GM19324 (cell line): Measurements from ENCODE around the gene FBXL16.
"Not testable (repeated sequence)": the region's sequence is repeated elsewhere in the genome, so short reads cannot be mapped to it uniquely, and the experiment has no call there.

ENCODE experiments used
- ATAC-seq: cut with Tn5 transposase; IDR thresholded peaks from one replicate; pipeline ENCODE4 v1.9.1; 2021; ENCODE audit warnings: mild to moderate bottlenecking, moderate library complexity; ENCODE audit not compliant: unreplicated experiment, low FRiP score

FBXL16 gene

DNA sequence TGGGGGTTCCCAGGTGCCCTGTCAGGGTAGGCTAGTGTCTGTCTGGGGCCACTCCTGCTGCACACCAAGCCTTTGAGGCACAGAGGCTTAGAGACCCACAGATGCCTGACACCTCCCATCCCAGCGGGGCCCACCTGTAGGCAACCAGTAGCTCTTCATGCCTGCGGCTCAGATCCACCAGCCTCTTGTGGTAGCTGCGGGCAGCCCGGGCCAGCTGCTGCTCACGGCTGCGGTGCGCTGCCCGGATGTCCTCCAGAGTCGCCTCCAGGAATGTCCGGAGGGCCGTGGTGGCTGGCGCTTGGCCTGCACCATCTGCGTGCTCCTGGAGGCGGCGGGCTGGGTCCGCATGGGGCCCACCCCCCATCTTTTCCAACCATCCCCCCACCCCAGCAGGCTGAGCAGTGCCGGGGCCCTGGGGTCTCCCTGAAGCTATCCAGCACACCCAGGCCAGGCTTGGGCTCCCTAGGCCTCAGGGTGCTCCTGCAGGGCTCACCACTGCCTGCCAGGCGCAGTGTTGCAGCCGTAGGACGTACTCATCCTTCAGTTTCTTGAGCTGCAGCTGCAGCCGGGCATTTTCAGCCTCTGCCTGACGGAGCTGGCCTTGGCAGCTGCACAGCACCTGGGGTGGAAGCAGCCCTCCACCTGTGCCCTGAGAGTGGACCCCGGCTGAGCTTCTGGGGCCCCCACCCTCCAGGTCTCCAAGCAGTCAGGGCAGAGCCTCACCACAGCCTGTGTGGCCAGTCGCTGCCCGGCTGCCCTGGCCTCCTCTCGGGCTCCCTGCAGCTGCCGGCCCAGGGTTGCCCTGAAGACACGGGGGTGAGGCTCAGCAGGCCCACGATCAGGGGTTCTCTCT is 18.8 kb upstream of the FBXL16 start:
- ATAC-seq: no peak

DNA sequence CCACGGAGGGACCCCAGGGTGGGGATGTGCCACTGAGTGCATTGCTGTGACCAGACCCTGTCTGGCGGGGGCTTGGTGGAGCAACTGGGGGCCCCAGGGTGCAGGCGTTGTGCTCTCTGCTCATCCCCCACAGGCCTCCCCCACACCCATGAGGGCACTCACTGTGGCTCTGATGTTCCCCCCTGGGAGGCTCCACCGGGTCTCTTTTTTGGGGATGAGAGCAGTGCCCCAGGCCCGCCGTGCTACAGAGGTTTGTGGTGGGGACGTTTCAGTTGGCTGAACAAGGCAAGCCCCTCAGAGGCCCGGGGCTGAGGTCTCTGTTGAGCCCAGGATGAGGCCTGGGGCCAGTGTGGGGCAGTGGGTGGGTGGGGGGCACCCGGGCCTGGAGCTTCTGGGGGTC is 18.1 kb upstream of the FBXL16 start:
- ATAC-seq: no peak

DNA sequence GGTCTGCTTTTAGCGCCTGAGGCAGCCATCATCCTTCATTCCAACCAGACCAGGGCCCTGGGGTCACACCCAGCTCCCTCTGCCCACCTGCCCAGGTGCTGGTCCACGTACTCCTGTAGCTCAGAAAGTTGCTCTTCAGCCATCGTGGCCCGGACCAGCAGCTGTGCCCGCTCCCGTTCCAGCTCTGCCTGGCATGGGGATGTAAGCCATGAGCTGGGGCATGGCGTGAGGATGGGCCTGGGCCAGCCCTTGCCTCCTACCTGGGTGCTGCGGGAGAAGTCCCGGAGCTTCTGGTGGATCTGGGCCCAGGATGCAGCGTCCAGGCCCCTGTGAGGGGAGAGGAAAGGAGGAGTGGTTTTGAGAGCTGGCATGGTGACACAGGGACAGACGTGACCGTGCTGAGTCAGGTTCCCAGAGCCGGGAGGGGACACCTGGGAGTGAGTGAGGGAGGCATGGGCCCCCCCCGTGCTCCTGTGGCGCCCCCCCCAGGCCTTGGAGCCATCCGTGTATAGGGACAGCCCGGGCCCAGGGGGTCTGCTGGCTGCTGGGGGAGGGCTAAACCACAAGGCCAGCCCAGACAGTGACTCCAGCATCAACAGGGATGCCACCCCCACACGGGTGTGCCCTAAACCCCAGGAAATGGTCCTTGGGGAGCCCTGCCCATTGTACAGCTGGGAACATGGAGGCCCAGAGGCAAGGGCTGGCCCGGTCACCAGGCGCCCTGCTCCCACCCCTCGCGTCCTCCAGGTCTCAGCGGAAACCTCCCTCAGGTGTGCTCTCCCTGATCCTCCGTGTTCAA is 17.4 kb upstream of the FBXL16 start:
- no peak for ATAC-seq

DNA sequence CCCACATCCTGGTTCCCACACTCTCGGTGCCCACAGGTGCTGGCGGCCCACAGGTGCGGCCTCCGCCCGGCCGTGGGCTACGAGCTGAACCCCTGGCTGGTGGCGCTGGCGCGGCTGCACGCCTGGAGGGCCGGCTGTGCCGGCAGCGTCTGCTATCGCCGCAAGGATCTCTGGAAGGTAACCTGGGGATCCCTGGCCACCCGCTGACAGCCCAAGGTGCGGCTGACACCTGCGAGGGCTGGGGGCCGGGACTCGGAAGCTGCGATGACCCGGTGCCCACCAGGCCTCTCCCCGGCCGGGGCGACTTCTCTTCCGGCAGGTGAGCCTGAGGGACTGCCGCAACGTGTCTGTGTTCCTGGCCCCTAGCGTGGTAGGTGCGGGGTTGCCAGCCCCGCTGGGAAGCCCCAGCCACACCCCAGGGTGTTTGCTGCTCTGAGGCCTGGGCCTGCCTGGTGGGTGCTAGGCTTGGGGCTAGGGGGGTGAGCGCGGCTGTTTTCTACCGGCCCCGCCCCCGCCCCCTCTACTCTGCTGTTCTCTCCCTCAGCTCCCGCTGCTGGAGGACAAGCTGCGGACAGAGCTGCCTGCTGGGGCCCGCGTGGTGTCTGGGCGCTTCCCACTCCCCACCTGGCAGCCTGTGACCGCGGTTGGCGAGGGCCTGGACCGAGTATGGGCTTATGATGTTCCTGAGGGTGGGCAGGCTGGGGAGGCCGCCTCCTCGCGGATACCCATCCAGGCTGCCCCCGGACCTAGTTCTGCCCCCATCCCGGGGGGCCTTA is 16.4 kb upstream of the FBXL16 start:
- ATAC-seq: no peak

DNA sequence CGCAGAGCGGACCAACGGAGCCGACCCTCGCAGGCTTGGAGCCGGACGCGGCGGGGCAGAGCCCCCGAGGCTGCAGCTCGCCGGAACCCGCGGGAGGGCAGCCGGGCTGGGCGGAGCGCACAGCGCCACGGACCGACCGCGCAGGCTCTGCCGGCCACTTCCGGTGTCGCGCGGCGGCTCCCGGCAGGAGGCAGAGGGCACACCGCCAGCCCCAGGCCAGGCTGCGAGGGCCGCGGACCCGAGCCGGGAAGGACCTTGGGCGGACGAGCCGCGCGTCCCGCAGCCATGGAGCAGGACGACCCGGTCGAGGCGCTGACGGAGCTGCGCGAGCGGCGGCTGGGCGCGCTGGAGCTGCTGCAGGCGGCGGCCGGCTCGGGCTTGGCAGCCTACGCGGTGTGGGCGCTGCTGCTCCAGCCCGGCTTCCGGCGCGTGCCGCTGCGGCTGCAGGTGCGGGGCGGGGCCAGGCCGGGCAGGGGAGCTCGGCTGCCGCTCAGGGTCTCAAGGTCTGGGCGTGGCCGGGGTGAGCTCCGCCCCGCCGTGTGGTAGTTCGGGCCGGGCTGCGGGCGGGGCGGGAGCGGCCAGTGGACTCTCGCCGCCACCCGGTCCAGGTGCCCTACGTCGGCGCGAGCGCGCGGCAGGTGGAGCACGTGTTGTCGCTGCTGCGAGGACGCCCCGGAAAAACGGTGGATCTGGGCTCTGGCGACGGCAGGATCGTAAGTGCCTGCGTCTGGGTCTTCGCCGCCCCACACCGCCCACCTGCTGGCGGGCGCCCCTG is 15.6 kb upstream of the FBXL16 start, which contains the start of gene ANTKMT:
Gene ANTKMT (plus strand): TSS at position 157 of the 775 bp plus-strand sequence. CDS start 129 bp downstream, at position 286.
- peak; percentile 74 for ATAC-seq

DNA sequence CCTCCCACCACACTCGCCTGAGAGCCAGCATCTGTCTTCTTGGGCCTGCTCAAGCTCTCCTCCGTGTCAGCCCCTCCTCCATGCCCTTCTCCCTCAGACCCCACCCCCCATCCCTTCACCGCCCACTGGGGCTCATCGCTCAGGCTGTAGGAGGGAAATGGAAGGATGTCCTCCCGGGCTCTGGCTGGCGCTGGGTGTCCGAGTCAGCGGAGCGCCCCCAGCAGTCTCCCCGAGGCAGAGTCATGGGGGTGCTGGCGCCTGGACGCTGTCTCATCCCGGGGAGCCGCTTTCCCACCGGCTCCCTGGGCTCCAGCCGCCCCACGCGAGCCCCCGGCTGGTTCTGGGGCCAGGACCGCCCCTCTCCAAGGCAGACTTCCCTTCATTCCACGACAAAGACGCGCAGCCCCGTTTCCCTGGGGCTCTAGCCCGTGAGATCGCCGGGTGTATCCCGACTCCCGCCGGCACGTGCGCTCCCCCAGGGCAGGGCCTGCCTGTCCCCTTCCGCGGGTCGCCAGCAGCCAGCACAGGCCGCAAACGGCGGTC is 14.9 kb upstream of the FBXL16 start:
- ATAC-seq: peak; percentile 18

DNA sequence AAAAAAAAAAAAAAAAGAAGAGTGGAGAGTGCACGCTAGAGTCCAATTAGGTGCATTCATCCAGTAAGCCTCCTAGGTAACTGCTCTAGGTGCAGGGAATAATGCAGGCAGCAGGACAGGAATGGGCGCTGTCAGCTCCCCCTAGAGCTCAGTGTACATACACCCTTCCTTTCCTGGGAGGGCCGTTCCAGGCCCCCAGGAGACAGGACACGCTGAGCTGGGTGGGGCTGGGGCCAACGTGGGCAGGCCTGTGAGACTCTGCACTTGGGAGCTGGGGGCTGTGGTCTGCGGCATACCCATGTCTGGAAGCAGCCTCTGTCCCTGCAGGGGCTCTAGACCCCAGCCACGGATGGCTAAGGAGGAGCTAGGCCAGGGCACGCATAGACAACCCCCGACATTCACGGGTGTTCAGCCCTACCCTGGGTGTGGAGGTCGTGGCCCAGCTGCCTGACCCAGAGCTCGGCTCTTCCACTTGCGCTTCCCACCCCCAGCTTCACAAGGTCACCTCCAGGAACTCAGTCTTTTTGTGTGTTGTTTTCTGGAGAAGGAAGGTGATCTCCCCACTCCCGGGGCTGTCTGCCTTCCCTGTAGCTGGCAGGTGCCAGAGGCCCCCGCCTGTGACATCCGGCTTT is 14.3 kb upstream of the FBXL16 start:
- ATAC-seq: no peak

DNA sequence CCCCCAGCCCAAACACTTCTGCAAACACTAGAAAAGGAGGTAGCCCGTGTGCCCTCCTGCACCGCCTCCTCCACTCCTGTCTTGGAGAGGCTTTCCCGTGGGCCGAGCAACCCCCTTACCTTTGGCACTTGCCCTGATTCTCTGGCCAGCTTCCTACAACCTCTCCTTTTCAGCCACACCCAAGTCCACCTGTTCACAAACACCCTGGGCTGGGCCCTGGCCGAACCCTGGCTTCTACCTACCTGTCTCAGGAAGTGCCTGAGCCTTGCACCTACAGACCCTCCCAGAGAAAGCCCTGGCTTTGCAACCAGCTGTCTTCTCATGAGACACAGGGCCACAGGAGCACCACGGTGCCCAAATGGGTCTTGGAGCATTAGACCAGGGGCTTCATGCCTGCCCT is 13.3 kb upstream of the FBXL16 start:
- no peak for ATAC-seq

DNA sequence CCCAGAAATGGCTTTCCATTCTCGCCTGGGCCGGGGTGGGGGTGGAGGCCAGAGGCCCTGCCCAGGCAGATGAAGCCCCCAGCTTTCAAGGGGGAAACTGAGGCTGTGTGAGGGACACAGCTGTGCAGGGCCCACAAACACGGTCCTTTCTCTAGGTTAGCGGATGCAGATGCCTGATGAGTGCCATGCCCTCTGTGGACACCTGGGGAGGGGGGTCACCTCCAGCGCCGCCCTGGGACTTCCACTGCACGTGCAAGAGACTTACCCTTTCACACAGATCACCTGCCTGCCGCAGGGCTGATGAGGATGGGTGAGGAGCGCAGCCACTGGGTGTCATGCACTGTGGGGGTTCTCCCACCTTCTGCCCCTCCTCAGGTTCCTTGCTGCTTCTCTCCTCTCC is 12.8 kb upstream of the FBXL16 start:
- ATAC-seq: no peak

DNA sequence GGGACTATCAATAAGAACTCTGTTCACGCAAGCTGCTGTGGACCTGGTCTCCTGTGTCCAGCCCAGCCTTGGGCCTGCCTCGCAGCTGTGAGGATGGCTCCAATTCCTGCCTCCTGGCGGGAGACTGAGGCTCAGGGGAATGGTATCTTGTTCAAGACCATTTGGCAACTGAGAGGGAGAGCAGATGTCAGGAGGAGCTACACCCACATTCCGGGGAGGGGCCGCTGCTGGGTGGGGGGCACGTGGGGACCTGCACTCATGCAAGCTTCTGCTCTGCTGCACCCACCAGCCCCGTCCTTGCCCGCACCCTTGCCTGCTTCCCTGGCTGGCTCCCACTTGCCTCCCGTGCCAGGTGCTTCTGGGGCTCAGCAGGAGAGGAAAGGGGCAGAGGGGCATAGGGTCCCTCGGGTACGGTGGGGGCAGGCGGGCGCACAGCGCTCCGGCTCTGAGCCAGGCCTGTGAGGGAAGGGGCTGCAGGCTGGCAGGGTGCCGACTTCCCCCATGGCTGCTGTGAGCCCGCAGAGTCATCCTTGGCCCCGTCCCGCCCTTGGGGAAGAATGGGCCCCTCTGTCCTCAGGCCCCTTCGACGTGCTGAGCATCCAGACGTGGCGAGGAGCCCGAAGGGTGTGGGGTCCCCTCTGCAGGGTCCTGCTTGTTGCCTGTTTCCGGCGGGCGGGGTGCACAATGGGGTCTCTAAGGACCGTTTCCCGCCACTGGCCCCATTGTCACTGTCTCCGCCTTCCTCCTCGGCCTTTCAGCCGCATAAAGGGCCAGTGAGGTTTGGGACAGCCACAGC is 12.0 kb upstream of the FBXL16 start:
- no peak for ATAC-seq

DNA sequence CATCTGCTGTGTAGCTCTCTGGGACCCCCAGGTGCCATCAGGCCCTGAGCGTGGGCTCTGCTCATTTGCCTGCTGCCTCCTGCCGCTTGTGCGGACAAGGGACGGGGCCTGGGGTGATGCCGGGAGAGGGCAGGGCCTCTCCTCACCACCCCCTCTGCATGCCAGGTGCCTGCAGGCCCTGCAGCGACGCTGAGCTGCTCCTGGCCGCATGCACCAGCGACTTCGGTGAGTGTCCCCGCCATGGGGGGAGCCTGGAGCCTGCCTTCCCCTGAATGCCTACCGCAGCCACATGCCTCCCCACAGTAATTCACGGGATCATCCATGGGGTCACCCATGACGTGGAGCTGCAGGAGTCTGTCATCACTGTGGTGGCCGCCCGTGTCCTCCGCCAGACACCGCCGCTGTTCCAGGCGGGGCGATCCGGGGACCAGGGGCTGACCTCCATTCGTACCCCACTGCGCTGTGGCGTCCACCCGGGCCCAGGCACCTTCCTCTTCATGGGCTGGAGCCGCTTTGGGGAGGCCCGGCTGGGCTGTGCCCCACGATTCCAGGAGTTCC is 11.2 kb upstream of the FBXL16 start:
- ATAC-seq: no peak

DNA sequence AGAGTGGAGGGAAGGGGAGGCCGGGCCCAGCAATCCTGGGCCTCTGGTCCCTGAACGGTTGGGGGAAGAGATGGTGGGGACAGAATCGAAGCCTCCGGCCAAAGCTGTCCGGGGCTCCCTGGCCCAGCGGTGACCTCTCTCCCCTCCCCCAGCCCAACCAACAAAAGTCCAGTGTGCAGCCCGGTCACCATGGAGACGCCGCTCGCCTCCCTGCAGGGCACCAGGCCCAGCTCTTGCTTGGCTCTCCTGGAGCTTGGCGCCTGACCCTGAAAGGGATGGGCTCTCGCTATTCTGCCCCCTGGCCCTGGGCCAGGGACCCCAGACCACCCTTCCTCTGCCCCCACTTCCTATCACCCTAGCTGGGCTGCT is 10.6 kb upstream of the FBXL16 start:
- no peak for ATAC-seq

DNA sequence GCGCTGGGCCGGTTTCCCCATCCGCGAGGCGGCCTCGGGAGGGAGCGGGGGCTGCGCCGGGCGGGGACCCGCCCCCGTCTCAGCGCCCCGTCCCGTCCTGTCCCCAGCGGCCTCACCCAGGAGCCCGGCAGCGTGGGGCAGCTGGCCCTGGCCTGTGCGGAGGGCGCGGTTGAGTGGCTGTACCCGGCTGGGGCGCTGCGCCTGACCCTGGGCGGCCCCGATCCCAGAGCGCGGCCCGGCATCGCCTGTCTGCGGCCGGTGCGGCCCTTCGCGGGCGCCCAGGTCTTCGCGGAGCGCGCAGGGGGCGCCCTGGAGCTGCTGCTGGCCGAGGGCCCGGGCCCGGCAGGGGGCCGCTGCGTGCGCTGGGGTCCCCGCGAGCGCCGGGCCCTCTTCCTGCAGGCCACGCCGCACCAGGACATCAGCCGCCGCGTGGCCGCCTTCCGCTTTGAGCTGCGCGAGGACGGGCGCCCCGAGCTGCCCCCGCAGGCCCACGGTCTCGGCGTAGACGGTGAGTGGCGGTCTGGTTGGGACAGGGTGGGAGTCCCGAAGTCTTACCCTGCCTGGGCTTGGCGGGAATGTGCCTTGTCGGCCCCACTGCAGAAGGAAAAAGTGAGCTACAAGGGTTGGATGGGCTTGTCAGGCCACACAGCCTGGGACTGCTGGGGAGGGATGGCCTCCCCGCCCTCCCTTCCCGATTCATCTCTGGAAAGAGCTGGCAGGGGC is 10.0 kb upstream of the FBXL16 start:
- peak; percentile 24 for ATAC-seq

DNA sequence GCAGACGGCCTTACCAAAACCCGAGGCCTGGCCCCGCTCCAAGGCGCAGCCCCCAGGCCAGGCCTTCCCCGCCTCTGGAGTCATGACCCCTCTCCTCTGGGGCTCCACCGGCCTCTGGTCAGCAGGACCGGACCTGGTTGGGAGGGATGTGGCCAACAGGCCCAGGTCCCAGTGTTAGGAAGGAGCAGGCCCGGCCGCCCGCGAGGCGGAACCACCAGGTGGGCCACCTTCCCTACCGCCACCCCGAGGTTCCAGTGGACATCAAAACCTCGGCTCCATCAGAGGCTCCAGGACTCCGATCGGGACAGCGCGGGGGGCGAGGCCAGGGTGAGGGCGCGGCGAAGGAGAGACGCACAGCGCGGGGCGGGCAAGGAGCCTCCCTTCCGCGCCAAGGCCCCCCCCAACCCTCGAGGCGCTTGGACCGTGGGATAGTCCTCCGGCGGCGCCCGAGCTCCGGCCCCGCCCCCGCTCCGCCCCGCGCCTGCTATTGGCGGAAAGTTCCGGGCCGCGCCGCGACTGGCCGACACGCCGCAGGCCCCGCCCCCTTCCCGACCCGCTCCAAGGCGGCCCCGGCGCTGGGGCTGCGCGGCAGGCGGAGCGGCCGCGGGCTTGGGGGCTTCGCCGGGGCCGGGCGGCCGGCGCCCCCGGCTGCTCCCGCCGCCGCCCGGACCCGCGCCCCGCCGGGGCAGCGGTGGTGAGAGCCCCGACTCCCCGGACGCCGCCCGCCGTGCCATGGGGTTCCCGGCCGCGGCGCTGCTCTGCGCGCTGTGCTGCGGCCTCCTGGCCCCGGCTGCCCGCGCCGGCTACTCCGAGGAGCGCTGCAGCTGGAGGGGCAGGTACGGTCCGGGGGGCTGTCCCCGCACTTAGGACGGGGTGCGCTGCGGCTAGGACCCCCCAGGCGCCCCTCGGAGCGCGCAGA is 9.2 kb upstream of the FBXL16 start, which contains the start of gene METRN:
Gene METRN (plus strand): TSS at position 561 of the 919 bp plus-strand sequence. CDS start 172 bp downstream, at position 733.
- peak; percentile 76 for ATAC-seq

DNA sequence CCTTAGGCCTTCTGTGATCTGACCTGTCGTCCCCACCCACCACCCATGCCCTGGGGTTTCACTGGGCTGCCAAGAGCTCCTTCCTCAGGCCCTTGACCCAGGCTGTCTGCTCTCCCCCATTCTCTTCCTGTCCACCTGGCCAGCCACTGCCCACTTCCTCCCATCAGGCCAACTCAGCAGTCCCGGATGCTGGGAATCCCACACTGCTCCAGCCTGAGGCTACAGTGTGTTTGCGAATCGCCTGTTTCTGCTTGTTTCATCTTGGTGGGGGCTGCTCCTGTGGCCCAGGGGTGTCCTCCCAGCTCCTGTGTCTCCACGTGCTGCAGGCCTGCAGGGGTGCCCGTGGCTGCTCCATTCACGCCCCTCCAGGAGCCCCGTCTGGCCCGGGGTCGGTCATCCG is 8.5 kb upstream of the FBXL16 start:
- no peak for ATAC-seq

DNA sequence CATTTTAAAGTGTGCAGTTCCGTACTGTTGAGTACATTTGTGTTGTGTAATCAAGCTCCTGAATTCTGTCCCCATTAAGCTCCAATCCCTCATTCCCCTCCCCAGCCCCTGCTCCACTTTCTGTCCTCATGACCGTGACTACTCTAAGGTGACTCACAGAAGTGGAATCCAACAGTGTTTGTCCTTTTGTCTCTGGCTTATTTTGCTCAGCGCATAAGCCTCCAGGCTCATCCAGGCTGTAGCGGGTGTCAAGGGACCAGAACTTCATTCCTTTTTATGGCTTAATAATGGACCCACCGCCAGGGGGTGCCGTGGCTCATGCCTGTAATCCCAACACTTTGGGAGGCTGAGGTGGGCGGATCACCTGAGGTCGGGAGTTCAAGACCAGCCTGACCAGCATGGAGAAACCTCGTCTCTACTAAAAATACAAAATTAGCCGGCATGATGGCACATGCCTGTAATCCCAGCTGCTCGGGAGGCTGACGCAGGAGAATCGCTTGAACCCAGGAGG is 7.2 kb upstream of the FBXL16 start:
- ATAC-seq: not testable (repeated sequence)
